ENCODE measurements around the gene SLC8B1.

GRCh38 chr12:113317122-113317521 lies 17.8 kb downstream of the SLC8B1 start:
- TF ChIP-seq CTCF (IDR thresholded peaks at IDR 0.05), result no peak
- no peak for TF ChIP-seq POLR2A (IDR thresholded peaks at IDR 0.05)
